GM03348 (cell line): Measurements from ENCODE around the gene PGA5.

Experiments
- DNase-seq: peaks from one replicate; pipeline ENCODE4 v3.0.0; 2012; ENCODE audit warnings: low spot score

Gene PGA5

DNA sequence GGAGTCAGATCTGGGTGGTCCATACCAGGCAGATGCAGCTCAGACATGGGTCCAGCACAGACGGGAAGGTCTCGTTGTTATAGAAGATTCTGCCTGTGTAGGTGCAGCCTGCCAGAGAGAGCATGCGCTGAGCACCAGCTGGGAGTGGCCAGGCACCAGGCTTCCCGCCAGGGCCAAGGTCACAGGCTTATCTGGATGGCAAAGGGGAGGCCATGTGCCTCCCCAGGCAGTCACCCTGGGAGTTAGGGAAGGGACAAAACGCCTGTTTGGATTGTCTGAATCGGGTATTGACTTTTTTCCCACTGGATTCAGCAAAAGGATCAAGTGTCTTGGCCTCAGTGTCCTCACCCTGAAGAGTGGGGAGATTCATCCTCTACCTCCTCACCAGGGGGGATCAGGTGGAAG, 26.5 kb downstream of the PGA5 start:
- no peak for DNase-seq

DNA sequence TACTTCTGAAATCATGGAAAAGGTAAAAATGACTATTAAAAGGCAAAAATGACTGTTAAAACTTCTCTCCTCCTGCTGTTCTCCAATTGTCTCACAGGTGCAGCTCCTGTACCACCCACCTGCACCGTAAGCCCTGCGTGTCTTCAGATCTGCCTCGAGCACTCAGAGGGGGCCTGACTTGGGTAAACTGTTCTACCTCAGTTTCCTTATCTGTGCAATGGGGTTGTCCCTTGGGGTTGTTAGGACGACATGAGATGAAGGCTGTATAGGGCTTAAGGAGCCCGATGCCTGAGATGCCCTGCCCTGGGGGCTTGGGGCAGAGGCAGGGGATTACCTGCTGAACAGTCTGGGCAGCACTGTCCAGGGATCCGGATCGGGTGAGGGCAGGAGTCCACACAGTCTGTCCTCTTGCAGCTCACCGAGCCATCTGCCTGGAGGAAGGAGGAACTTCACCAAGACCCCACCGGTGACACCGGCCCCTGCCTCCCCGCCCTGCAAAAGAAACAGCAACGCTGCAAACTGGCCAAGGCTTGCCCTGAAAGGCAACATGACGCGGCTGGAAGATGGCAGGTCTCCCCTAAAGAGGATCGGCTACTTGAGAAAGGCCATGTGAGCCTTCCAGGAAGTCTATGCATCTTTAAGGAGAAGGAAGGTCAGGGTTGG, 27.7 kb downstream of the PGA5 start:
- no peak for DNase-seq

DNA sequence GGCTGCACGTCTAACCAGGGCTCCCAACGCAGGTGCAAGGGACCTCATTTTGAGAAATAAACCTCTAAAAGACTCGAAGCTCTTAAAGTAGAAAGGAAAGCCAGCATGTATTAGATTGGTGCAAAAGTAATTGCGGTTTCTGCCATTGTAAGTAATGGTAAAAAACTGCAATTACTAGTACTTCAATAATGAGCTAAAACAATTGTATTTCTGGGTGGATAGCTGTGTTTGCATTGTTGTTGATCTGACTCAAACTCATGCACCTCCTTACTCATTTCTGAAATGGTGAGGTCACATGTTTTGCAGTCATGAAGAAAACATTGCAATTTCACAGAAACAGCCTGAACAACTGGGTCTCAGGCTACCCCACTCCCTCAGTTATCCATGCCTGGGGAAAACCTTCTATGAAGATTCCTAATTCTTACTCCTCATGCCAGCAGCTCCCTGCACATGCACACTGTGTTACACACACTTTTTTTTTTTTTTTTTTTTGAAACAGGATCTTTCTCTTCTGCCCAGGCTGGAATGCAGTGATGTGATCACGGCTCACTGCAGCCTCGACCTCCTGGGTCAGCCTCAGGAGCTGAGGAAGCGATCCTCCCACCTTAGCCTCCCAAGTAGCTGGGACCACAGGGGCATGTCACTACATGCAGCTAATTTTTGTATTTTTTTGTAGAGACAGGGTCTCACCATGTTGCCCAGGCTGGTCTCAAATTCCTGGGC, 29.5 kb downstream of the PGA5 start:
- peak; percentile 75 for DNase-seq

DNA sequence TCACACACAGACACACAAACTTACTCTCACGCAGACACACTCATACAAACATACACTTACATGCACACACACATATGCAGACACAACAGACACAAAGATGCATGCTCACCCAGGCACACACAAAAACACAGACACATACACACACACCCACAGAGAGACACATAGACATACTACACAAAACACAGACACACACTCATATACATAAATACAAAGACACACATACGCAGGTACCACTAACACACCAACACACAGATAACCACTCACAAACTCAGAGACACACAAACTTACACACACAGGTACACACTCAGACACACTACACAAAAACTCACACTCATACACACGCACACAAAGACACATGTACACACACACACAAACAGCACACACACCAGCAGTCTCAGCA, 31.8 kb downstream of the PGA5 start:
- no peak for DNase-seq

DNA sequence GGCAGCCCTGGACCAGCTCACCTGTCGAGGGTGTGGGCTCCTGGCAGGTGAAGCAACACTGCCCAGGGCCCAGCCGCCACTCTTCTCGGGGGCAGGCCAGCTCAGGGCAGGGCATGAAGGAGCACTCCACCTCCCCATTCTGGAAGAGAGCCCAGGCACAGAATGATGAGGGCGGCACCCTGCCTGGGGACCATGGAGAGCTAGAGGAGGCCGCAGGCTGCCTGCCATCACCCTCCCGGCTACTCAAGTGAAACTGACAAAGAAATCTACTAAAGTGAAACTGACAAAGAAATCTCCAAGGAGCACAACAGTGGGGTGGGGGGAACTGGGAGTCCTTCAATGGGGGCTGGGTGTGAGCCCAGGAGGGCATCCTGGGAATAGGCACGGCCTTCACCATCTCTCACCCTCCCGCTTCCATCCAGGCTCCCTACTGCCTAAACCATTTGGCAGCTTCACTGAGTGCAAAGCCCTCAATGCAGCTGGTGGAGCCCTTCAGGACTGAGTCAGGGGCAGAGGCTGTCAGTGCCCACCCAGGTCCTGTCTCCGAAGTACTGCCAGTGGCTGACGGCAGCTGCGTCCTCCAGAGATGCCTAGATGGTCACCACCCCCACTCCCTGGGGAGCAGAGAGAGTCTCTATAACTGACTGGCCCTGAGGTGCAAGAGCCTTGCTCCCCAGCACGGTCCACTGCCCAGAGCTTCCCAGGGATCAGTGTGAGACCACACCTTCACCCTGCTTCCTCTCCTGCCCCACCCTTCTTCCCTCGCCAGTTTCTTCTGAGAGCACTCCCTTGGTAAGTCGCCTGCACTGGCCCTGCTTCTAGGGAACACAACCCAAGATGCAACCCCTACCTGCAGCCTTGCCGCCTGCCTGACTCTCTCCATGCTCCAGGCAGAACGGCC, 32.5 kb downstream of the PGA5 start:
- DNase-seq = no peak

DNA sequence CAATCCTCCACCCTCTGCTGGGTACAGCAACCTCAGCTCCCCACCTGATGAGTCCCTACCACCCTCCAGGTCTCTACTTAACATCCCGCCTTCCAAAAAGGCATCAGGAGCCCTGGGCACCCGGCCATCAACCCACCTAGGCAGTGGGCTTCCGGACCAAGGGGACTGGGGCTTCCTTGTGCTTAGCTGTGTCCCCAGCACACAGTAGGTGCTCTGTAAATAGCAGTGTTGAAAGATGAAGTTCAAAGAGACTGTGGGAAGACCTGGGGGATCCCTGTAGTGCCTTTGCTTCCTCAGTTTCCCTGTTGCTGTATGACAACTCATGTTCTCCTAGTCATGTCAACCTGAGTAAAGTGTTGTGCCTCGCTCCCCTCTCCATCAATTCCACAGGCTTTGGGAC, 33.1 kb downstream of the PGA5 start:
- no peak for DNase-seq

DNA sequence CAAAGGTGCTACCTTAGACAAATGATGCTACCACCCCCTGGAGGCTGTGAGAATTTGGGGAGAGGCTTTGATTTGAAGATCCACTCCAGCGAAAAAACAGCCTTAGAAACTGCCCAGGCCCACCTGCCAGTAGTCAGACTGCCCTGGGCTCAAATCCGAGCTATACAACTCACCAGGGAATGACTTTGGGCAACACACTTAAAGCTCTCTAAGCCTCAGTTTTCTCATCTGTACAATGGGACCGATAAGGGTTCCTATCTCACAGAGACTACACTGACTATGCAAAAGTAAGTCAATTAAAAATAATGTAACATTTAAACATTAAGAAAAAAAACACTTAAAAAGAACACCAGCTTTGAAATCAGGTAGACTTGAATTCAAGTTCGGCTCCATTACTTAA, 34.2 kb downstream of the PGA5 start:
- DNase-seq = no peak

DNA sequence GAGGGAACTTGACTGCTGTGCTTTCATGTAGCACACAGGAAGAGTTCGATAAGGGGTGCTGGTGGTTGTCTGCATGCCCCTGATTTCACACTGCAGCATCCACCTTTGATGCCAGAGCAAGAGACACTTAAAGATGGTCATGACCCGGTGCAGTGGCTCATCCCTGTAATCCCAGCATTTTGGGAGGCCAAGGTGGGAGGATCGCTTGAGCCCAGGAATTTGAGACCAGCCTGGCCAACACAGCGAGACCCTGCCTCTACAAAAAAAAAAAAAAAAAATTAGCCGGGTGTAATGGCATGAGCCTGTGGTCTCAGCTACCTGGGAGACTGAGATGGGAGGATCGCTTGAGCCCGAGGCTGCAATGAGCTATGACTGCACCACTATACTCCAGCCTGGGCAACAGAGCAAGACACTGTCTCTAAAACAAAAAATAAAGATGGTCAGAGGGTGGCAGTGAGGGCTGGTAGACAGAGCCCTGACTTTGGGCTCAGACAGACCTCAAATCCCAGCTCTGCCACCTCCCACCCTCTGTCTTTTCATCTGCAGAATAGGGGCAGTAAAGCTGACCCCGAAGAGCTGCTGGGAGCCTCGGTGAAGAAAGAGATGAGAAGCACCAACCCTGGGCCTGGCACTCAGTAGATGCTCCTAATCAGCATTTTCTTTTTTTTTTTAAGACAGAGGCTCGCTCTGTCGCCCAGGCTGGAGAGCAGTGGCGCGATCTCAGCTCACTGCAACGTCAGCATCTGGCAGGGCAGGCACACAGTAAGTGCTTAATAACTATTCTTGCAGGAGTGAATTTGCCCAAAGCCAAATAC, 36.4 kb downstream of the PGA5 start:
- DNase-seq = no peak

DNA sequence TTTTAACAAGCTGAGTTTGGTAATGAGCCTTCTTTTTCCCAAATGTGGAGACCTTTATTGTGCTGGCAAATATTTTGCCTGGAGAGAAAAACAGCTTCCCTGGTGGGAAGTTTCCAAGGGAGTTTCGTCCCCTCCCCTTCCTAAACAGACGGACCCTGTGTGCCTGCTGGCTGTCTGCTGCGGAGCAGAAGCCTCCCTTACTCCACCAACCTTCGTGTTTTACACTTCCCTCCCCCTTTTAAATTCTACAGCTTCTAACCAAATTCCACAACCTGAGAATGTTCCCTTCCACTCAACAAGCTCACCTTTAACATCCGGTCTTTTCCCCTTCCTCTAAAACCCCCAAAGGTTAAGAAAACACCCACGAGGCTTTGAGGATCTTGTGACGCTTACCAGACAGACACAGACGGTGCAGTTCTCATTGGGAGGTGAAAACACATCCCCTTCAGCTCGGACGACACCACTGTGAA, 37.1 kb downstream of the PGA5 start:
- DNase-seq = no peak

DNA sequence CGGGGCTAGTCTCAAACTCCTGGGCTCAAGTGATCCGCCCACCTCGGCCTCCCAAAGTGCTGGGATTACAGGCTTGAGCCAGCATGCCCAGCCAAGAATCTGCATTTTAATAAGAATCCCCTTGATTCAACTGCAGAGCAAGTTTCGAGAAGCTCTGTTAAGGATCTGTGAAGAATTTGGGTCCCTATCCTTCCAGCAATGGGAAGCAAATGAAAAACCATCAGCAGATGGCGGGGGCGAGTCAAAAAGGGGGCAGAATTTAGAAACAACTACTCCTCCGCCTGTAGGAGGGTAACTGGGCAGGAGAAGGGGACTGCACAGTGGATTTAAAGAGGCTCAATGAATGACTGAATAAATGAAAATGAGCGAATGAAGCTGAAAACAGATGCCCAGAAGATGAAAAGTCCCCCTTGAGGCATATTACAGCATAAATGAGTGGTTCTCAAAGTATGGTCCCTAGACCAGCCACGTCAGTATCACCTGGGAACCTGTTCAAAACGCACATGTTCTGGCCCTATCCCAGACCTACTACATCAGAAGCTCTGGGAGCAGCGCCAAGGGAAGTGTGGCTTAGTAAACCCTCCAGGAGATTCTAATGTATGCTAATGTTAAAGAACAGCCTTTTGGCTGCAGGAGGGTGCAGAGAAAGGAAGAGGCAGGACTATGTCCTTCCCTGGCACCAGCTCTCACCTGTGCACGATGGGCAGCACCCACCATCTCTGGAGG, 39.1 kb downstream of the PGA5 start:
- DNase-seq = no peak

DNA sequence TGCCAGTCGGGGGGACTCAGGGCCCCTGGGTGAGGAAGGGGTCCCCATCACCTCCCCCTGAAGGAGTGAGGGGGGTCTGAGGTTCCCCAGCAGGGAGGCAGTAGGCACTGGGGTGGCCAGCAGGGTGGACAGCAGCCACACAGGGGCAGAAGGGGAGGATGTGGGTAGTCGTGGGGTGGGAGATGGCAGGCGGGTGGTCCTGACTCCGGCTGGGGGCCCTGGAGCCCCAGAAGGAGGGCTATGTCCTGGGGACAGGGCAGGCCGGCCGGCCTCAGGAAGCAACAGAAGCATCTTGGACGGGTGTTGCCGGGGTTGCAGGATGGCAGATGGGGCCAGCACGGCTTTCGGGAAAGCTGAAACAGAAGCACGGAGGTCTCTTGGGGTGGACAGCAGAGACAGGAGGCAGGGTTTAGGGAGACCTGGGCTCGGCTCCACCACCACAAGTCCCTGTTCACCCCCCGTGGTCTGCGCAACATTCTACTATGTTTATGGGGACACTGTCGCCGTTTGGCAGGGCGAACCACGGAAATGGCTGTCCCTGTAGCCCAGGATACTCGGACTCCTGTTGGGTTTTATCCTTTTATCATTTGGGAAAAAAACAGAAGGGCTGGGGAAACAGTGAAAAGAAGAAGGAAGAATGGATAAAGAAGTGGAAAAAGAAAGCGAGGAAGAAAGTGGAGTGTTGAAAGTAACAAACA, 40.1 kb downstream of the PGA5 start:
- DNase-seq = no peak

DNA sequence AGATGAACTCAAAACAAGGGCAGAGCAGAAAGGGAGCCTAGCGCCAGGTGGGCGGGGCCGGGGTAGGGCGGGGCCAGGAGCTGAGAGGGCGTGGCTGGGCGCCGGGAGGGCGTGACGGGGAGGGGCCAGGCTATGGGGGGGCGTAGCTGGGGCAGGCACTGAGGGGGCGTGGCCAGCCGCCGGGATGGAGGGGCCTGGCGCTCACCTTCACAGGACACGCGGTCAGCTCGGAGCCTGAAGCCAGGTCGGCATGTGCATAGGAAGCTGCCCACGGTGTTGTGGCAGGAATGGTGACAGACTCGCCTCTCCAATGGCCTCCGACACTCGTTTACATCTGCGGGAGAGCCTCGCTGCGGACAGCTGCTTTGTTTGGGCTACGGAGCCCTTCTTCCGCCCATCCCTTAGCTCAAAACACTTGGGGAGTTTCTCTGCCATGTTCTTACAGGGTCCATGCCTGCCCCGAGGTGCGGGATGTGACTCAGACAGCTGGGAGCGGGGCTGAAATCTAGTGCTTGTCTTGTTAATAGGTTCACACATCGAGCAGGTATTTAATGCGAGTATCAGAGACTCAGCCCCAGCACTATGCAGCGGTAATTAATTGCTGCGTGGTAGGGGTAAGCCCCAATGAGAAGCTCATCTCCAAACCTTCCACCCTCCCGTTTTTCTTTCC, 40.7 kb downstream of the PGA5 start:
- DNase-seq = peak; percentile 76

DNA sequence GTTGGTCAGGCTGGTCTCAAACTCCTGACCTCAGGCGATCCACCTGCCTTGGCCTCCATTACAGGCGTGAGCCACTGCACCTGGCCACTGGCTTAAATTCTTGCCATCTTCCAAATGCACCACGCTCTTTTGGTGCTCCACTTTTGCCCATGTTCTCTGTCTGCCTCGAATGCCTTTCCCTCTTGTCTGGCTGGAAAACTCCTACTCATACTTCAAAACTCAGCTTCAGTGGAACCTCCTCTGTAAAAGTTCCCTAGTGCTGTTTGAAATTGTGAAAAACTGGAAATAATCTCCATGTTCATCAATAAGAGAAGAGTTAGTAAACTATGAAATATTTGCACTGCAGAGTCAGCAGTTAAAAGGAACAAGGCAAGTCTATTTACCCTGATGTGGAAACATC, 42.6 kb downstream of the PGA5 start:
- DNase-seq = no peak

DNA sequence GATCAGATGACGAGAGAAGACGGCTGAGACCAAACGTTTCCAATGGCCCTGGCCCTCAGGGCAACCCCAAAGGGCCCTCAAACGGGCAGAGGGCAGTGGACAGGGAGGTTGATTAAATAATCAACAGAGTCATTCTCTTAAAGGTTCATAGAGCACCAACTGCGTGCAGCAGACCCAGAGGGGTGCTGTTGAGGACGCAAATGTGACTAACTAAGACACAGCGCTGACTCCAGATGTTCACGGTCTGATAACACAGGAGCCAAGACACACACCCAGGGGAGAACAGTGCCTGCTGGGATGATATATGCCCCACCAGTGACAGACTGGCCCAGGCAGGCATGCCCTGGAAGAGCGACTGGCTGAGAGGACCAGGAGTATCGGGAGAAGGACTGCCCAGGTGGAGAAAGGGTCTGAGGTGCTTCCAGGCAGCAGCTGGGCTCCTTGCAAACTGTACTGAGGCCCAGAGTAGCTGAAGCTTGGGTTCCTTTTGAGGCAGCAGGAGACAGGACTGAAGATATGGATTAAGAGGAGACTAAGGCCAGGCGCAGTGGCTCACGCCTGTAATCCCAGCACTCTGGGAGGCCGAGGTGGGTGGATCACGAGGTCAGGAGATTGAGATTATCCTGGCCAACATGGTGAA, 46.5 kb downstream of the PGA5 start:
- DNase-seq = no peak

DNA sequence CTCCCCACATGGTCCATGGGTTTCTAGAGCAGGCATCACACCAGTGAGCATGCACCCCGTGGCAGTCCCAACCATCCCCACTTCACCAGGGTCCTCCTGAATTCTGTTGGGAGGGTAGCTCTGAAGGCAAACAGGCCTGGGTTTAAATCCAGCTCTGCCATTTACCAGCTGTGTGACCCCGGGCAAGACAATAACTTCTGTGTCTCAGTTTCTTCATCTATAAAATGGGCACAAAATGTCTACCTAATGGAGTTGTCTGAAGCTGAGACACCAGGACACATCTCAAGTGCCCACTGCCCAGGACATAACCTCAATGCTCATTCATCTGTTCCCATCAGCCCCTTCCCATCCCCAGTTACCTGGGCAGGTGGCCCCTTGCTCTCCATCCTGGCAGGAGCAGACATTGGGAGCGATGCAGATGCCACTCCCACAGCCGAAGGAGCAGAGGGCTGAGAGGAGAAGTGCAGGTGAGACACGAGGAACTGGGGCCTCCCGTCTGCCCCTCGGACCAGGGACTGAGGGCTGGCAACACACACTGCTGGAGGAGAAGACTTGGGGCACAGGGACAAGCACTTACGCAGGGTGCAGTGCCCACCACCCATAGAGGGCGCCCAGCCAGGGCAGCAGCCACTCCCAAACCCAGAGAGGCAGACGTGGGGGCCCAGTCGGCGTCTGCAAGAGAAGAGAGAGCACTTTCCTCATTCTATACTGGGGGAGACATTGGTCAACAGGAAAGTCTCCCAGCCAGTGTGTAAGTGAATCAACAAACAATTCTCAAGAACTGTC, 50.1 kb downstream of the PGA5 start:
- DNase-seq = no peak

DNA sequence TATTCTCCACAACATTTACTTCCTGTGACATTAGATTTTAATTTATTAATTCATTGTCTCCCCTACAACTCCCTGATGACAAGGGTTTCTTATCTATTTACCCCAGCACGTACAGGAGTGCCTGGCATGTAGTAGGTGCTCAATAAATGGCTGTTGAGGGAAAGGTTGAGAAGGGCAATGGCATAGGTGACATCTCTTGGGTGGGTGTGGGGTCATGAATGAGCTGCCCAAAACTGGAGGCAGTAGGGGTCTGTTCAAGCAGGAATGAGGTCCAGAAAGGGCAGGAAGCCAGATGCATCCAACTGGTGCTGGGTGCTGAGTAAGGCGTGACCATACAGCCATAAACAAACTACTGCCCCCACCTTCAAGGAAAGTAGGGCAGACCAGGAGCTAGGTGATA, 51.4 kb downstream of the PGA5 start:
- no peak for DNase-seq

DNA sequence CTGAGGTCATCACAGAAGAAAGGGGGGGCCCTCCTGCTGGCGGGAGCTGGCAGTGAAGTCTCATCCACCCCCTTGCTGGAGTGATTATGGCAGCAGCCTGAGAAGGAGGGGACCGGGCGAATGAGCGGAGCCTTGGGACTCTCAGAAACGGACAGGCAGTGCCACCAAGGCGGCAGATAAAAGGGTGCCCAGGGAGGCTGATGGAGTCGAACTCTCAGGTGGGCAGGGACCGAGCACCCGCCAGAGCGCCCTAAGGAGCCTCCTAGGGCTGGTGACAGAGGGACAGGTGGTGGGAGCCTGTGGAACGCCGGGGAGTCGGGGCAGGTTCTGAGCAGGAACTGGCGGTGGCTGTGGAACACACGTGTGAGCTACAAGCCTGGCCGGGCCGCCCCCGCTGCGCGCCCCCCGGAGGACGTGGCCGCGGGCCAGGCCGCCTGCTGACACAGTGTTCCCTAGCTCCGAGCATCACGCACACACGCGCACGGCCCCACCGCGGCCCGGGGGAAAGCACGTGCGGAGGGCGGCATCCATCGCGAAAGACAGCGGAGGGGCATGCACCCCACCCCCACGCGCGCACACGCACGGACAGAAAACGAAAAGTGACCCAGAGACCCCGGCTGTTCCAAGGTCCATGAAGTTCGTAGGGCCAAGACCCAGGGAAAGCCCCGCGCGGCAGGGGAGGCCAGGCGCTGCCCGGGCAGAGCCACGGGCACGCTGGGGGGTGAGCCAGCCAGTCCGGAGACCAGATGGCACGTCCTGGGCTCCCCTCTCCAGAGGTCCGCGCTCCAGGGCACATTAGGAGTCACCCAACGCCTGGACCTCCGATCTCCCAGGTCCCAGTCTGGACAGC, 53.1 kb downstream of the PGA5 start:
- peak; percentile 67 for DNase-seq
